Measurements from ENCODE around the gene RPS15. TPM values are rescaled to one million over a fixed set of nuclear protein-coding genes. Genes with fewer than 3 reads are reported as not detected.
A peak's percentile ranks its signal among the peaks of the same experiment; 100 is the strongest.

The RPS15 gene
- total RNA-seq, 3 donors from 2014 or later, result 2,317 to 2,484 (median 2,379) TPM

DNA sequence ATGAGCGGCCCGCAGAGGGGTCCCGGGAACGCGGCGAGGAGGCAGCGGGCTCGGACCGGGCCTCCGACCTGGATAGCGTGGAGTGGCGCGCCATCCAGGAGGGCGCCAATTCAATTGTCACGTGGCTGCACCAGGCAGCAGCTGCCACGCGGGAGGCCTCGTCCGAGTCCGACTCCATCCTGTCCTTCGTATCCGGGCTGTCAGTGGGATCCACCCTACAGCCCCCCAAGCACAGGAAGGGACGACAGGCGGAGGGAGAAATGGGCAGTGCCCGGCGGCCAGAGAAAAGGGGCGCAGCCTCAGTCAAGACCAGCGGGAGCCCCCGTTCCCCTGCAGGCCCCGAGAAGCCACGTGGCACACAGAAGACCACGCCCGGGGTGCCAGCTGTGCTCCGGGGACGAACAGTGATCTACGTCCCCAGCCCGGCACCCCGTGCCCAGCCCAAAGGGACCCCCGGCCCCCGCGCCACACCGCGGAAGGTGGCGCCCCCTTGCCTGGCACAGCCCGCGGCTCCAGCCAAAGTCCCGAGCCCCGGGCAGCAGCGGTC is 30.2 kb downstream of the RPS15 start:
- Mint-ChIP-seq H3K36me3 (ENCODE audit: insufficient read depth) (no peaks in the 10 kb centered on the region), H3K27me3 (ENCODE audit: low read depth) (peaks cover 13% of the 10 kb centered on the region), H3K9me3 (no peaks in the 10 kb centered on the region), H3K4me3 (peak overlapping the region; percentile 29), H3K4me1 (ENCODE audit: low read depth) (peaks cover 8% of the 10 kb centered on the region)
- DNase-seq, result no peak
- ATAC-seq, result no peak

DNA sequence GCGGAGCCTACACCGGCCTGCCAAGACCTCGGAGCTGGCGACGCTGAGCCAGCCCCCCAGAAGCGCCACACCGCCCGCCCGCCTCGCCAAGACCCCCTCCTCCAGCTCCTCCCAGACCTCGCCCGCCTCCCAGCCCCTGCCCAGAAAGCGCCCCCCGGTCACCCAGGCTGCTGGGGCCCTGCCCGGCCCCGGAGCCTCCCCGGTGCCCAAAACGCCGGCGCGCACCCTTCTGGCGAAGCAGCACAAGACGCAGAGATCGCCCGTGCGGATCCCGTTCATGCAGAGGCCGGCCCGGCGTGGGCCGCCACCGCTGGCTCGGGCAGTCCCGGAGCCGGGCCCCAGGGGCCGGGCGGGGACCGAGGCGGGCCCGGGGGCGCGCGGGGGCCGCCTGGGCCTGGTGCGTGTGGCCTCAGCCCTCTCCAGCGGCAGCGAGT is 30.6 kb downstream of the RPS15 start:
- Mint-ChIP-seq H3K27me3 (ENCODE audit: low read depth) (peaks cover 13% of the 10 kb centered on the region), H3K36me3 (ENCODE audit: insufficient read depth) (no peaks in the 10 kb centered on the region), H3K4me3 (no peak overlapping the region), H3K9me3 (no peaks in the 10 kb centered on the region), H3K4me1 (ENCODE audit: low read depth) (peaks cover 8% of the 10 kb centered on the region)
- DNase-seq (no peak), ATAC-seq (peak; percentile 14 to 26)

DNA sequence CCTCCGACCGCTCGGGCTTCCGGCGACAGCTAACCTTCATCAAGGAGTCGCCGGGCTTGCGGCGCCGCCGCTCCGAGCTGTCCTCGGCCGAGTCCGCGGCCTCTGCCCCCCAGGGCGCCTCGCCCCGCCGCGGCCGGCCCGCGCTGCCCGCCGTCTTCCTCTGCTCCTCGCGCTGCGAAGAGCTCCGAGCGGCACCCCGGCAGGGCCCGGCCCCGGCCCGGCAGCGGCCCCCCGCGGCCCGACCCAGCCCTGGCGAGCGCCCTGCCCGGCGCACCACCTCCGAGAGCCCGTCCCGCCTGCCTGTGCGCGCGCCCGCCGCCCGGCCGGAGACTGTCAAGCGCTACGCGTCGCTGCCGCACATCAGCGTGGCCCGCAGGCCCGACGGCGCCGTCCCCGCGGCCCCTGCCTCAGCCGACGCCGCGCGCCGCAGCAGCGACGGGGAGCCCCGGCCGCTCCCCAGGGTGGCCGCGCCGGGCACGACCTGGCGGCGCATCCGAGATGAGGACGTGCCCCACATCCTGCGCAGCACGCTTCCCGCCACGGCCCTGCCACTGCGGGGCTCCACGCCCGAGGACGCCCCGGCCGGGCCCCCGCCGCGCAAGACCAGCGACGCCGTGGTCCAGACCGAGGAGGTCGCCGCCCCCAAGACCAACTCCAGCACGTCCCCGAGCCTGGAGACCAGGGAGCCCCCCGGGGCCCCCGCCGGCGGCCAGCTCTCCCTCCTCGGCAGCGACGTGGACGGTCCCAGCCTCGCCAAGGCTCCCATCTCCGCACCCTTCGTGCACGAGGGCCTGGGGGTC is 31.3 kb downstream of the RPS15 start:
- Mint-ChIP-seq H3K4me1 (ENCODE audit: low read depth) (peaks cover 8% of the 10 kb centered on the region), H3K27me3 (ENCODE audit: low read depth) (peaks cover 11% of the 10 kb centered on the region), H3K9me3 (no peaks in the 10 kb centered on the region), H3K36me3 (ENCODE audit: insufficient read depth) (no peaks in the 10 kb centered on the region), H3K4me3 (no peak overlapping the region)
- DNase-seq (no peak), ATAC-seq (peak; percentile 21 to 32)

DNA sequence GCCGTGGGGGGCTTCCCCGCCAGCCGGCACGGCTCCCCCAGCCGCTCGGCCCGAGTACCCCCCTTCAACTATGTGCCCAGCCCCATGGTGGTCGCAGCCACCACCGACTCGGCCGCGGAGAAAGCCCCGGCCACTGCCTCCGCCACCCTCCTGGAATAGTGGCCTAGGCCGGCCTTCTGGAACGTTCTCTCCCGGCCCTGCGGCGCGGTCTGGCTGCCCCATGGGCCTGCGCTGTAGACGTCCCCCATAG is 31.8 kb downstream of the RPS15 start:
- Mint-ChIP-seq H3K9me3 (no peaks in the 10 kb centered on the region), H3K4me3 (peak overlapping the region; percentile 67), H3K36me3 (ENCODE audit: insufficient read depth) (no peaks in the 10 kb centered on the region), H3K4me1 (ENCODE audit: low read depth) (peaks cover 8% of the 10 kb centered on the region), H3K27me3 (ENCODE audit: low read depth) (peaks cover 8% of the 10 kb centered on the region)
- DNase-seq (no peak), ATAC-seq (peak in 1 of 2 donors; percentile 1)

DNA sequence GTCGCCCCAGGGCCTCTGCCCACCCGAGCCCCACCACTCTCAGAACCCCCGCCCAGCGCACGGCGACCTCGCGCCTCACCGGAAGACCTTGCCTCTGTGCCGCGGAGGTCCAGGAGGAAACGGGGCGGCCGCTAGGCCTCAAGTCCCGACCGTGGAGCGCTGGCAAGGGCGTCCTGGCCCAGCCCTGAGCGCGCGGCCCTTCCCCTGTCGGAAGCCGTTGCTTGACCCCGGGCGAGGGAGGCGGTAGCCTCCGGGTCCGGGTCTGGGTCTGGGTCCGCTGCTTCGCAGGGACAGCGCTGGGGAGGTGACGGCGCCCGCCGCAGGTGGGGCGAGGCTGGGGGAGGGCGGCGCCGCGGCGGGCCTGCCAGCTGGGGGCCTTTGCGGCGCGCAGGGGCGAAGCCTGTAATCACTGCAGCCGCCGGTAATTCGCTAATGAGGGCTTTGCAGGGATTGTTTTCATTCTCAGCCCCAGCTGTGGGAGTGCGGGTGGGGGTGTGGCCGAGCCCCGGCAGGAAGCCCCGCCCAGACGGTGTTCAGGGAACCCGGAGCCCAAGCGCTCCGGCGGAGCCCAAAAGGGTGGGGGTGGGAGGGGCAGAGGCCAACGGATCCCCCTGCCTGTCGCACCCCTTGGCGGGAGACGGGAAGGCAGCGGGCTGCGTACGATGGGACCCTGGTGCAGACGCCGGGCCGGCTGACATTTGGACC is 32.3 kb downstream of the RPS15 start:
- peak; percentile 58 to 63 for ATAC-seq
- H3K4me1 Mint-ChIP-seq (ENCODE audit: low read depth), result peaks cover 8% of the 10 kb centered on the region
- peak; percentile 70 for DNase-seq
- H3K4me3 Mint-ChIP-seq, result peak overlapping the region; percentile 67
- no peaks in the 10 kb centered on the region for H3K36me3 Mint-ChIP-seq (ENCODE audit: insufficient read depth)
- H3K27me3 Mint-ChIP-seq (ENCODE audit: low read depth), result peaks cover 8% of the 10 kb centered on the region
- H3K9me3 Mint-ChIP-seq, result no peaks in the 10 kb centered on the region

DNA sequence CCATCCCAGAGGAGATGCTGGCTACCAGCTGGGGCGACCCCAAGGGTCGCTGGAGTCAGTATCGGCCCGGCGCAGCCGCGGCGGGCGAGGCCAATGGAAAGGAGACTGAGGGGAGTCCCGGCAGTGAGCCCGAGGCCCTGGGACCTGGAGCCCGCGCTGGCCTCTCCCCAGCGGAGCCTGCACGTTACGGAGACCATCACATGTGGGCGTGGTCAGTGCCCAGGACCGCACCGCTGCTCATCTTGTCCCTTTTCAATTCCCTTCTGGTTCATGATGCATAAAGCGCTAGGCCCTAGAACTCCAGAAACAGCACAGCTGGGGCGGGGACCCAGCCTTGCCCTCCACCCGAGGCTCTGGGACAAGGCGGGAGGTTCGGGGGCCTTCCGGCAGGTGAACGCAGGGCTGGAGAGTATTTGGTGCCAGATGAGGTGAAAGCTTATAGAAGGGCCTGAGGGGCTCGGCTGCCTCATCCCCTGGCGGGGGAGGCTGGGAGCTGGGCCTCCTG is 32.9 kb downstream of the RPS15 start:
- no peaks in the 10 kb centered on the region for H3K36me3 Mint-ChIP-seq (ENCODE audit: insufficient read depth)
- H3K27me3 Mint-ChIP-seq (ENCODE audit: low read depth), result peaks cover 8% of the 10 kb centered on the region
- H3K4me3 Mint-ChIP-seq, result peak overlapping the region; percentile 53
- peaks cover 8% of the 10 kb centered on the region for H3K4me1 Mint-ChIP-seq (ENCODE audit: low read depth)
- DNase-seq (no peak), ATAC-seq (peak; percentile 23 to 36)
- no peaks in the 10 kb centered on the region for H3K9me3 Mint-ChIP-seq

DNA sequence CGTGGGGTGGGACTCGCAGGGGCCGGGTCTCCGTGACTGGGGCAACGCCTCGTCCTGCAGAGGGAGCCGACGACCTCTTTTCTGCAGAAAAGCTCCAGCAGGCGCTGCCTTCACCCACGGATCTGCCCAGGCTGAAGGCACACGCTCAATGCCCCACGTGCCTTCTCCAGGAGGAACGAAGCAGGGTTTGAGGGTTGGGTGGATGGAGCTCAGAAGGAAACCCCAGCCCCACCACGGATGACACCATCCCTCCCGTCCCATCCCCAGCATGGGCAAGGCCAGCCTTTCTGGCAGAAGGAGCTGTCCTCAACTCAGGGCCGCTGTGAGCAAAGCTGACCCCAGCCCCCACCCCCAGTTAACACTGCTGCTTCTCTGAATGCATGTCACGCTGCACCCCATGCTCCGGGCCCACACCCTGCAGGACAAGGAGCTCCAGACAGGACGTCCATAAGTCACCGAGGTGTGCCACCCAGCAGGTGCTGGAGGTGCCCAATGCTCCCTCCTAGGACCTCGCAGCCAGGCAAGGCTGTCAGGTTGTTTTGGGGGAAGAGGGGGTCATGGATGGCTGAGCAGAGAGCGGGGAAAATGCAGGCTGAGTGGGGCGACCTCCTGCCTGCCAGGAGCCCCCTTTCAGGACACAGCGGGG is 33.4 kb downstream of the RPS15 start:
- Mint-ChIP-seq H3K4me1 (ENCODE audit: low read depth) (peaks cover 10% of the 10 kb centered on the region), H3K4me3 (peak overlapping the region; percentile 53), H3K27me3 (ENCODE audit: low read depth) (peaks cover 7% of the 10 kb centered on the region), H3K36me3 (ENCODE audit: insufficient read depth) (no peaks in the 10 kb centered on the region), H3K9me3 (no peaks in the 10 kb centered on the region)
- no peak for ATAC-seq
- DNase-seq, result no peak

DNA sequence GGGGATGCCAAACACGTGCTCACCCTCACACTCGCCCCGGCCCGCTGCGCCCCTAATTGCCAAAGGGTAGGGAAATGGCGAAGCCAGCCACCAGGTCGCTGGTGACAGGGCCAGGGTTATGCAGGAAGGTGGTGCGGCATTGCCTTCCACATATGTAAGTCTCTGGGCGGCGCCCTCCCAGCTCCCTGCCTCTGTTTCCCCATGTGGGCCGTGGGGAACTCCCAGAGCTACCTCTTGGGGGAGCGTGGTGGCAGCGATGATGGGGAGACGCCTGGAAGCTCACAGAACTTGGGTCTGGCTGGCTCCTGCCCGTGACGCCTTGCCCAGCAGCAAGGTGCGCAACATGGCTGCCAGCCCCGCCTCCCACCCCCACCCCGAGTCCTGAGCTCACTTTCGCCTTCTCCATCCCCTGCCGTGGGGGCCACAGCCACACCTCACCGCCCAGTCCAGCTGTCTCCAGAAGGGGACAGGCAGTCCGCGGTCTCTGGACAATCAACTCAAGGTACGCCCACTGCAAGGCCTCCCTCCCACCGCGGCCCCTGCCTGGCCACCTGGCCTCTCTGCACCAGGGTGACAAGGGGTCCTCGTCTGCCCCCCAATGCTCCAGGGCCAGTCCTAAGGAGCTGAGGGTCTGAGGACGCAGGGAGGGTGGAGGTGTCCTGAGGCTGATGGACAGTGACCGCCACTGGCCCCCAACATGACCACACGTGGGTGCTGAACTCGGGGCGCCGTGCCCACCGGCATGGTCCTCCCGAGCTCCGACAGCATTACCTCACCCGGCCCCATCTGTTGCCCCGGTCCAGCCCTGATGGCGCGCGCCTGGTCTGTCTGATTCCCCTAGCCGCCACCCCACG is 34.3 kb downstream of the RPS15 start:
- ATAC-seq (no peak), DNase-seq (no peak)
- no peak overlapping the region for H3K4me3 Mint-ChIP-seq
- peaks cover 13% of the 10 kb centered on the region for H3K4me1 Mint-ChIP-seq (ENCODE audit: low read depth)
- peaks cover 2% of the 10 kb centered on the region for H3K36me3 Mint-ChIP-seq (ENCODE audit: insufficient read depth)
- H3K9me3 Mint-ChIP-seq, result no peaks in the 10 kb centered on the region
- peaks cover 4% of the 10 kb centered on the region for H3K27me3 Mint-ChIP-seq (ENCODE audit: low read depth)

DNA sequence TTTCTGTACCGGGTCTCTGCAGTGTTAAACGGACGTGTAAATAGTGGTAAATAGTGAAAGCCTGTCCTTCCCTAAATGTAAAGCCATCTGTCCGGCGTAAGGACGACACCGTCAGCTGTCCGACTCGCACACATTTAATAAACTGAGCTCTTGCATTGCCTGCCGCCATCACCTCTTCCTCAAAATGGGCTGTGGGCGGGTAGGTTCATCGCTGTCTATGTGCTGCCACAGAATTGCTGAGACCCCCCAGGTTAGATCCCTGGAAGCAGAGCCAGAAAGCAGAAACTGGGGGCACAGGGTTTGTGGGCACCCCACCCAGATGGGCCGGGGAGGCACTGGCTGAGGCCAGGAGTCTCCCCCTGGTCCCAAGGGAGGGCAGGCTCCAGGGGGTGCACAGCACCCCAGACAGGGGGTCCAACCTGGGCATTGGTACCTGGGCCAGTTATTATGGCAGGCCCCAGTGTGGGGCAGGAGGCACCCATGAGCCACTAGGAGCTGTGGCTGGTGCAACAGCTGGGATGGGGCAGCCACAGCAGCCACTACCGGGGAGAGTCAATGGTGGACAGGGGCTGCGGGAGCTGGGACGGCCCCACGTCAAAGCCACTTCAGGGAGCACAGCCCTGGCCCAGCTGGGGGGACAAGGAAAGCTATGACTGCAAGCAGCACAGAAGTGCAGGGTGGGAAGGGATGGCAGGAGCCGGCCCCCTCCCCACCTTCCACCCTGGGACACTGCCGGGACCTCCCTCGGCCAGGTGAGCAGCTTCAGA is 35.1 kb downstream of the RPS15 start:
- H3K9me3 Mint-ChIP-seq, result no peaks in the 10 kb centered on the region
- peaks cover 15% of the 10 kb centered on the region for H3K4me1 Mint-ChIP-seq (ENCODE audit: low read depth)
- ATAC-seq (no peak), DNase-seq (no peak)
- peaks cover 2% of the 10 kb centered on the region for H3K36me3 Mint-ChIP-seq (ENCODE audit: insufficient read depth)
- H3K4me3 Mint-ChIP-seq, result no peak overlapping the region
- H3K27me3 Mint-ChIP-seq (ENCODE audit: low read depth), result peaks cover 3% of the 10 kb centered on the region

DNA sequence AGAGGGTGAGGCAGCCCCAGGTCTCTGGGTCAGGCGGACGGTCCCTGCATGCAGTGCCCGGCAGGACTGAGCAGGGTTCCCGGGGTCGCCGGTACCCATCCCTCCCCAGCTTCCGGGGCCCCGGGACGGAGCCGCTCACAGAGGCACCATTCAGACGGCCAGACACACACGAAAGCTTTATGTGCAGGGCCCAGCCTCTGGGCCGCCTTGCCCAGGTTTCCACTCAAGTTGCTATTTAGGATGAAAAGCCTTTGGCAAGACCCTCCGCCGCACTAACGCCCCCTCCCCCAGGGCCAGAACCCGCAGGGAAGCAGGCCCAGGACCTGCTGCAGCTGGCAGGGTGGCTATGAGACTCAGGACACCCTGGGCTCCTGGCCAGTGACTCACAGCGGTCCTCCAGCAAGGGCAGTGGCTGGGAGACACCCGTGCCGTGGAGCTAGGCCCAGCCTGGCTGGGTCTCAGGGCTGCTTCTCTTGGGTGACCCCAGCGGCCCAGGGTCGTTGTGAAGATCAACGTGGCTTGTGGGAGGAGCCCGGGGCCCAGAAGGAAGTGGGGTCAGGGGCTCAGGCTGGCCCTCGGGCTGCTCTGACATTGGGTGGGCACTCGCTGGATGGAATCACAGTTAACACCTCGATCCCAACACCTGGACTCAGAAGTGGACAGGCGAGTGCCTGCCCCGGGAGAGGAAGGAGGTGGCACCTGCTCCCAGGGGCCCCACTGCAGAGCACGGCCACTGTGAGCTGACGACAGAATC is 36.0 kb downstream of the RPS15 start:
- ATAC-seq, result no peak
- Mint-ChIP-seq H3K27me3 (ENCODE audit: low read depth) (peaks cover 2% of the 10 kb centered on the region), H3K36me3 (ENCODE audit: insufficient read depth) (peaks cover 2% of the 10 kb centered on the region), H3K9me3 (no peaks in the 10 kb centered on the region), H3K4me3 (no peak overlapping the region), H3K4me1 (ENCODE audit: low read depth) (peaks cover 17% of the 10 kb centered on the region)
- DNase-seq, result no peak

DNA sequence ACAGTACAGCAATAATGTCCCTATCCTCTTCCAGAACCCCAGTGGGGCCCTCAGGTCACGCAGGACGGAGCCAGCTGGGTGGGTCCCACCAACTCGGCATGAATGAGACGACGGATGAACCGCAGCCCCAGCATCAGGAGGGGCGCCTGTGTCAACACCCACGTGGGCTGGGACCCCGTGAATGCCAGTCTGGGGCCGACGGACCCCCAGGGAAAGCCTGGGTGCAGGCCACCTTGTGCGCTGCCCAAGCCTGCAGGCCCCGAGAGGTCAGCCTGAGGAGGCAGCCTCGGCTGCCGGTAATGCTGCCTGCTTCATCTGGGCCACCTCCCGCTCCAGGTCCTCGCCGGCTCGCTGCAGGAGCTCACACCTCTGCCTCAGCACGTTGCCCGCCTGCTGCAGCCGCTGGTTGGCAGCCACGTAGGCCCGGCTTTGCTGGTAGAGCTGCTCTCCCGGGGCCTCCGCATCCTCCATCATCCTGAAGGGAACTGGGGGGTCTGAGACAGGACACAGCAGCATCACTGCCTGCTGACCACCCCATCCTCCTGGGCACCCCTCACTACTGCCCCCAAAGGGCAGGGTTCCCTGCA is 36.7 kb downstream of the RPS15 start:
- Mint-ChIP-seq H3K4me3 (no peak overlapping the region), H3K4me1 (ENCODE audit: low read depth) (peaks cover 20% of the 10 kb centered on the region), H3K9me3 (no peaks in the 10 kb centered on the region), H3K27me3 (ENCODE audit: low read depth) (peaks cover 2% of the 10 kb centered on the region), H3K36me3 (ENCODE audit: insufficient read depth) (peaks cover 2% of the 10 kb centered on the region)
- ATAC-seq (no peak), DNase-seq (no peak)

DNA sequence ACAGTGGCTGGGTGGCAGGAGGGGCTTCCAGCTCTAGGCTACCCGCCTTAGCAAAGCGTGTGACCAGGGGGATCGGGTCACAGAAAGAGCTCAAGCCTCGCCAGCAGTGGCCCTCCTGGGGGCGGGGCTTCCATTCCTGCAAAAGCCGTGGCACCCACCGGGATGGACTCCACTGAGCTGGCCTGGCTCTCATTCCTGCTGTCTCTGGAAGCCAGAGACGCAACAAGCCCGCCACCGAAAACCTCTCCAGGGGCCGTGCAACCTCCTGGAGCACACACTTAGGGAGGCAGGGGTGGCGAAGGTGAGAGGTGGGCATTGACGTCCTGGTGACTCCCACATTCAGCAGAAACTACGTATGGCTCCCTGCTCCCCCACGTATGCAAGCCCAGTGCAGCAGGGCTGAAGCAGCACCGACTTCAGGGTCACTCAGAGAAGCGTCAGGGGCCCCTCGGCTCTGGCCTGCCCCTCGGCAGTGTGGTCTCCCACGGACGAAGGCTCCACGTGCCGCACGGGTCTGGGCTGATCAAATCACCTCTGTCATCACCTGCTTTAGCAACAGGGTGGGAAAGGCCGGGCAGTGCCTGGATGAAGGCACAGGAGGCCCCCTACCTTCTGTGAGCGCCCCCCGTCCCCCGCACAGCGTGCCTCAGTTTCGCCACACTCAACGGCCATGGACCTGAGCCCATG is 37.7 kb downstream of the RPS15 start:
- Mint-ChIP-seq H3K9me3 (no peaks in the 10 kb centered on the region), H3K4me1 (ENCODE audit: low read depth) (peaks cover 17% of the 10 kb centered on the region), H3K4me3 (no peak overlapping the region), H3K36me3 (ENCODE audit: insufficient read depth) (peaks cover 2% of the 10 kb centered on the region), H3K27me3 (ENCODE audit: low read depth) (peaks cover 2% of the 10 kb centered on the region)
- DNase-seq, result no peak
- no peak for ATAC-seq
